Measurements from ENCODE around the gene RTN4IP1. TPM values are rescaled to one million over a fixed set of nuclear protein-coding genes. Genes with fewer than 3 reads are reported as not detected.

Gene RTN4IP1
- total and polyA plus RNA-seq, 2 of the 13 experiments (the other 11 are each of a cell fraction or from before 2014, with no cell fraction given) = 5.5 to 17.2 TPM

DNA sequence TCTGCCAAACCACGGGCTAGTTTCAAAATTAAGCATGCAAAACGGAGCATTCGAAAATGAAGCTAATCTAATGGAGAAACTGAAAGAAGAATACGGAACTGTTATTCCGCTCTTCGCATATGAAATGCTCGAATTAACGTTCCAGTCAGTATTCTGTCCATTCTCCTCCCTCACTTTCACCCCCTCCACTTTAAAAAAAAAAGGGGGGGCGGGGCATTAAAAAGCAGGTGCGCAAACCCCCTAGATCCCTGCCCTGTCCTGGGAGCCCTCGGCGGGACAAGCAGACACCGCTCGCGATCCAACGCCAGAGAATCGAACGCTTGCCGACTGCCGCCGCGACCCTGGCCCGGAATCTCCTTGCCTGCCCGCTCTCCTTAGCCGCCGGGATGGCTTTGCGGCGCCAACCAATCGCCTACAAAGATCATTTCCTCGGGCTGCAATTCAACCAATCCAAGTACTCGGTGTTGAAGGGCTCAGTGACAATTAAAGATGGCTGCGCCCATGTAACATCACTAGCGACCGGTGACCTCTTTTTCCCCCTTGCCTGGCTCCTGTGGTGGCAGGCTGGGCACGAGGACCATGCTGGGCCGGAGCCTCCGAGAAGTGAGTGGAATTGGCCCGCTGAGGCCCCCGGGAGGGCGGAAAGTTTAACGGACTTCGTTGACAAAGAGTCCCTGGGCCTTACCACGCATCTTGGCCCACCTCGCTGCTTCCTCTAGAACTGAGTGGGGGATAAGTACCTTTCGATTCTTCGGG lies at the start of gene RTN4IP1, which contains the start of gene QRSL1 (continued):
- TF ChIP-seq, protein P1, sequence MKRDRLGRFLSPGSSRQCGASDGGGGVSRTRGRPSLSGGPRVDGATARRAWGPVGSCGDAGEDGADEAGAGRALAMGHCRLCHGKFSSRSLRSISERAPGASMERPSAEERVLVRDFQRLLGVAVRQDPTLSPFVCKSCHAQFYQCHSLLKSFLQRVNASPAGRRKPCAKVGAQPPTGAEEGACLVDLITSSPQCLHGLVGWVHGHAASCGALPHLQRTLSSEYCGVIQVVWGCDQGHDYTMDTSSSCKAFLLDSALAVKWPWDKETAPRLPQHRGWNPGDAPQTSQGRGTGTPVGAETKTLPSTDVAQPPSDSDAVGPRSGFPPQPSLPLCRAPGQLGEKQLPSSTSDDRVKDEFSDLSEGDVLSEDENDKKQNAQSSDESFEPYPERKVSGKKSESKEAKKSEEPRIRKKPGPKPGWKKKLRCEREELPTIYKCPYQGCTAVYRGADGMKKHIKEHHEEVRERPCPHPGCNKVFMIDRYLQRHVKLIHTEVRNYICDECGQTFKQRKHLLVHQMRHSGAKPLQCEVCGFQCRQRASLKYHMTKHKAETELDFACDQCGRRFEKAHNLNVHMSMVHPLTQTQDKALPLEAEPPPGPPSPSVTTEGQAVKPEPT (CRISPR knock-in tag; IDR thresholded peaks at IDR 0.05; ENCODE audit: low read depth) = 0 out of 2 replicates have a peak, but pooled peaks have one; percentile 36
- TF ChIP-seq ZSCAN21 (CRISPR knock-in tag; IDR thresholded peaks at IDR 0.05; ENCODE audit: borderline replicate concordance) = peak; percentile 39; the same call in 1 of the 2 replicates
- TF ChIP-seq SUZ12 (IDR thresholded peaks at IDR 0.05; ENCODE audit: low read depth, low read length) = no peak
- peak; percentile 60 for TF ChIP-seq ZMYM4 (CRISPR knock-in tag; IDR thresholded peaks at IDR 0.05)
- TF ChIP-seq ZNF589 (CRISPR knock-in tag; conservative IDR thresholded peaks at IDR 0.05) = no peak
- peak; percentile 98 for TF ChIP-seq KMT2A (CRISPR knock-in tag; IDR thresholded peaks at IDR 0.05)
- peak; percentile 69 for TF ChIP-seq MXD3 (CRISPR knock-in tag; IDR thresholded peaks at IDR 0.05)
- 0 out of 2 replicates have a peak, but pooled peaks have one; percentile 4 for TF ChIP-seq HOXA5 (CRISPR knock-in tag; IDR thresholded peaks at IDR 0.05)
- no peak for TF ChIP-seq ATF5 (CRISPR knock-in tag; IDR thresholded peaks at IDR 0.05; ENCODE audit: low read depth)
- peak; percentile 94 for TF ChIP-seq PHF20 (CRISPR knock-in tag; IDR thresholded peaks at IDR 0.05)
- peak; percentile 49; the same call in 1 of the 2 replicates for TF ChIP-seq HCFC1 (IDR thresholded peaks at IDR 0.05; ENCODE audit: low read depth, low read length)
- TF ChIP-seq ZMAT3 (CRISPR knock-in tag; conservative IDR thresholded peaks at IDR 0.05) = no peak
- TF ChIP-seq ZNF660 (CRISPR knock-in tag; IDR thresholded peaks at IDR 0.05; ENCODE audit: borderline replicate concordance, low read depth) = no peak
- peak; percentile 86; the same call in 1 of the 2 replicates for TF ChIP-seq ZSCAN29 (CRISPR knock-in tag; conservative IDR thresholded peaks at IDR 0.05)
- TF ChIP-seq ZNF574 (CRISPR knock-in tag; IDR thresholded peaks at IDR 0.05) = peak; percentile 75
- TF ChIP-seq, protein P2, sequence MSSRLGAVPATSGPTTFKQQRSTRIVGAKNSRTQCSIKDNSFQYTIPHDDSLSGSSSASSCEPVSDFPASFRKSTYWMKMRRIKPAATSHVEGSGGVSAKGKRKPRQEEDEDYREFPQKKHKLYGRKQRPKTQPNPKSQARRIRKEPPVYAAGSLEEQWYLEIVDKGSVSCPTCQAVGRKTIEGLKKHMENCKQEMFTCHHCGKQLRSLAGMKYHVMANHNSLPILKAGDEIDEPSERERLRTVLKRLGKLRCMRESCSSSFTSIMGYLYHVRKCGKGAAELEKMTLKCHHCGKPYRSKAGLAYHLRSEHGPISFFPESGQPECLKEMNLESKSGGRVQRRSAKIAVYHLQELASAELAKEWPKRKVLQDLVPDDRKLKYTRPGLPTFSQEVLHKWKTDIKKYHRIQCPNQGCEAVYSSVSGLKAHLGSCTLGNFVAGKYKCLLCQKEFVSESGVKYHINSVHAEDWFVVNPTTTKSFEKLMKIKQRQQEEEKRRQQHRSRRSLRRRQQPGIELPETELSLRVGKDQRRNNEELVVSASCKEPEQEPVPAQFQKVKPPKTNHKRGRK (CRISPR knock-in tag; IDR thresholded peaks at IDR 0.05) = no peak
- TF ChIP-seq ERF (CRISPR knock-in tag; IDR thresholded peaks at IDR 0.05) = 0 out of 2 replicates have a peak, but pooled peaks have one; percentile 32
- TF ChIP-seq YEATS4 (CRISPR knock-in tag; IDR thresholded peaks at IDR 0.05; ENCODE audit: borderline replicate concordance) = peak; percentile 76
- TF ChIP-seq ZNF747 (CRISPR knock-in tag; IDR thresholded peaks at IDR 0.05; ENCODE audit: borderline replicate concordance) = peak; percentile 21; the same call in 1 of the 2 replicates
- TF ChIP-seq ASH2L (IDR thresholded peaks at IDR 0.05; ENCODE audit: insufficient read length, low read depth, low read length) = peak; percentile 100
- 0 out of 2 replicates have a peak, but pooled peaks have one; percentile 50 for TF ChIP-seq ZNF232 (CRISPR knock-in tag; IDR thresholded peaks at IDR 0.05; ENCODE audit: borderline replicate concordance)
- no peak for TF ChIP-seq ZZZ3 (CRISPR knock-in tag; IDR thresholded peaks at IDR 0.05; ENCODE audit: borderline replicate concordance)

All from HepG2 (cell line).